Testis (tissue), 2 donors: ENCODE results near the gene DMTF1.

Experiments used
- CTCF ChIP-seq, 3 experiments: fragments of 450-650 bp in 2 of 3; fragments of 200-600 bp in 1 of 3; sonication (generic) in 1 of 3; IDR thresholded peaks; one replicate each; pipeline ENCODE4 v1.5.1; 2016 to 2019; ENCODE audit warnings: antibody characterized with exemption in 3 of 3, mild to moderate bottlenecking in 2 of 3, moderate library complexity in 1 of 3
- POLR2A ChIP-seq: fragments of 450-650 bp; IDR thresholded peaks from one replicate; pipeline ENCODE4 v1.6.1; 2017; ENCODE audit warnings: antibody characterized with exemption, mild to moderate bottlenecking, moderate library complexity

- TF ChIP-seq CTCF (IDR thresholded peaks at IDR 0.05) (no peak), POLR2A (peak; percentile 43)
Measured at GRCh38 chr7:87220026-87220733, 67.9 kb downstream of the DMTF1 start.
